ENCODE results near the gene EXD3.
"Not testable (repeated sequence)": the region's sequence is repeated elsewhere in the genome, so short reads cannot be mapped to it uniquely, and the experiment has no call there.

The EXD3 gene

DNA sequence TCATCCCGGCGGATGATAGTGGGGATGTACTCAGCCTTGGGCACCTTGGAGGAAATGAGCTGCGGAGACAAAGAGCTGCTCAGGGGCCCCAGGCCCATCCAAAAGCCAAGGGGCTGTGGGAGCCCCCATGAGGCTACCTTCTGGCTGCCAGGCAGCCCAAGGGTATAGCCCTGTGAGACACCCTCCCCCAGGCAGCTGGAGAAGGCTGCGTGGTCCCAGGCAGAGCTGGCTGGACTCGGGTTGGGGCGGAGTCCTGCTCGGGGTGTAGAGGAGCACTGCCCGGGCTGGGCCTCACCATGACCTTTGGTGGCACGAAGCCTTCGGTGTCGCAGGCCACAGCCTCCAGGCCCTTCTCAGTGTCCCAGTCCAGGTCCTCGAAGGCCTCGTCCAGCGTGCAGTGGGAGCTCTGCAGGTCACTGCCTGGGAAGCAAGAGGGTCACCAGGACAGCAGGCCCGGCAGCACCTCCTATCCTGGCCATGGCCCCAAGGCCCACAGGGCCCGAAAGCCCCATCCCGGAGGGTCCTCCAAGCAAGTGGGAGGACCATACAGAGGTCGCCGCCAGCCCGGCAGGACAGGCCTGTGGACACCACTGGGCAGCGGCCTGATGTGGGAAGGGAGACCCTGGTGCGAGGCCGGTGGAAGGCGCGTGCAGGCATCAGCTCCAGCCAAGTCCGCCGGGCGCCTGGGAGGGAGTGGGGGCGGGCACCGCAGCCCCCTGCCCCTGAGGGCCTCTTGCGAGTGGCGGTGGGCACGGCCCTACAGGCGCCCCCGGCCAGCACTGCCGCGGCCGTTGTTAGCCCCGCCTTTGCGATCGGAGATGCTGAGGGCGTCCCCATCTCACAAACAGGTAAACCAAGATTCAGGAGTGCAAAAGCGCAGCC is 30.0 kb upstream of the EXD3 start:
- no peak overlapping the region for H3K27ac ChIP-seq
- TF ChIP-seq, protein P1, sequence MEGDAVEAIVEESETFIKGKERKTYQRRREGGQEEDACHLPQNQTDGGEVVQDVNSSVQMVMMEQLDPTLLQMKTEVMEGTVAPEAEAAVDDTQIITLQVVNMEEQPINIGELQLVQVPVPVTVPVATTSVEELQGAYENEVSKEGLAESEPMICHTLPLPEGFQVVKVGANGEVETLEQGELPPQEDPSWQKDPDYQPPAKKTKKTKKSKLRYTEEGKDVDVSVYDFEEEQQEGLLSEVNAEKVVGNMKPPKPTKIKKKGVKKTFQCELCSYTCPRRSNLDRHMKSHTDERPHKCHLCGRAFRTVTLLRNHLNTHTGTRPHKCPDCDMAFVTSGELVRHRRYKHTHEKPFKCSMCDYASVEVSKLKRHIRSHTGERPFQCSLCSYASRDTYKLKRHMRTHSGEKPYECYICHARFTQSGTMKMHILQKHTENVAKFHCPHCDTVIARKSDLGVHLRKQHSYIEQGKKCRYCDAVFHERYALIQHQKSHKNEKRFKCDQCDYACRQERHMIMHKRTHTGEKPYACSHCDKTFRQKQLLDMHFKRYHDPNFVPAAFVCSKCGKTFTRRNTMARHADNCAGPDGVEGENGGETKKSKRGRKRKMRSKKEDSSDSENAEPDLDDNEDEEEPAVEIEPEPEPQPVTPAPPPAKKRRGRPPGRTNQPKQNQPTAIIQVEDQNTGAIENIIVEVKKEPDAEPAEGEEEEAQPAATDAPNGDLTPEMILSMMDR (conservative IDR thresholded peaks at IDR 0.05) = no peak

DNA sequence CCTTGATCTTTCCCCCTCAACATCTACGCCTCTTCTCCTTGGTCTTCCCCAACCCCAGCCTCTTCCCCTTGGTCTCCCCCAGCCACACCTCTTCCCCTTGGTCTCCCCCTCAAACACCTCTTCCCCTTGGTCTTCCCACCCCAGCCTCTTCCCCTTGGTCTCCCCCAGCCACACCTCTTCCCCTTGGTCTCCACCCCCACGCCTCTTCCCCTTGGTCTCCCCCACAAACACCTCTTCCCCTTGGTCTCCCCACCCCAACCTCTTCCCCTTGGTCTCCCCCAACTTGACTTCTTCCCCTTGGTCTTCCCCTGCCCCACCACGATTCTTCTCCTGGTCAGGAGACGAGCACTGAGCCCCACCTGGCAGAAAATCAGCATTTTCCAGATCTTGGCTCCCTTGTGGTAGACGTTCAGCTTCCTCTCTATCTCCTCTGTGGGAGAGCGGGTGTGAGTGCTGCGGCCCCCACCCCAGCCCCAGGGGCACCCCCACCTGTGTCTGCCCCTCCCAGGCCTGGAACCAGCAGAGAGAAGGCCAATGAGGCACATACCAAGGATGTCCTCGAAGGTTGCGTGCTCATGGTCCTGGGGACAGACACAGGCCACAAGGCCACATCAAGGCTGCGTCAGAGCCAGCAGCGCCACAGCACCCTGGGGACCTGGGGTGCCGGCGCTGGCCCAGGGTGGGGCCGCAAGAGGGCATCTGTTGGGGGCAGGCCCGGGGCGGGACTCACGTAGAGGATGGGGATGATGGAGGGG is 29.2 kb upstream of the EXD3 start:
- TF ChIP-seq, protein P1 (conservative IDR thresholded peaks at IDR 0.05) = no peak
- no peak overlapping the region for H3K27ac ChIP-seq

DNA sequence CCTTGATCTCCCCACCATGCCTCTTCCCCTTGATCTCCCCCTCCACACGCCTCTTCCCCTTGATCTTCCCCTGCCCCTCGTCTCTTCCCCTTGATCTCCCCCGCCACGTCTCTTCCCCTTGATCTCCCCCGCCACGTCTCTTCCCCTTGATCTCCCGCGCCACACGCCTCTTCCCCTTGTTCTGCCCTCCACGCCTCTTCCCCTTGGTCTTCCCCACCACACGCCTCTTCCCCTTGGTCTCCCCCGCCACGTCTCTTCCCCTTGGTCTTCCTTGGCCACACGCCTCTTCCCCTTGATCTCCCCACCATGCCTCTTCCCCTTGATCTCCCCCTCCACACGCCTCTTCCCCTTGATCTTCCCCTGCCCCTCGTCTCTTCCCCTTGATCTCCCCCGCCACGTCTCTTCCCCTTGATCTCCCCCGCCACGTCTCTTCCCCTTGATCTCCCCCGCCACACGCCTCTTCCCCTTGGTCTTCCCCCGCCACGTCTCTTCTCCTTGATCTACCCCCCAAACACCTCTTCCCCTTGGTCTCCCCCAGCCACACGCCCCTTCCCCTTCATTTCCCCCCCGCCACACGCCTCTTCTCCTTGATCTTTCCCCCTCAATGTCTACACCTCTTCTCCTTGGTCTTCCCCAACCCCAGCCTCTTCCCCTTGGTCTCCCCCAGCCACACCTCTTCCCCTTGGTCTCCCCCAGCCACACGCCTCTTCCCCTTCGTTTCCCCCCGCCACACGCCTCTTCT is 28.5 kb upstream of the EXD3 start:
- not testable (repeated sequence) for H3K27ac ChIP-seq

DNA sequence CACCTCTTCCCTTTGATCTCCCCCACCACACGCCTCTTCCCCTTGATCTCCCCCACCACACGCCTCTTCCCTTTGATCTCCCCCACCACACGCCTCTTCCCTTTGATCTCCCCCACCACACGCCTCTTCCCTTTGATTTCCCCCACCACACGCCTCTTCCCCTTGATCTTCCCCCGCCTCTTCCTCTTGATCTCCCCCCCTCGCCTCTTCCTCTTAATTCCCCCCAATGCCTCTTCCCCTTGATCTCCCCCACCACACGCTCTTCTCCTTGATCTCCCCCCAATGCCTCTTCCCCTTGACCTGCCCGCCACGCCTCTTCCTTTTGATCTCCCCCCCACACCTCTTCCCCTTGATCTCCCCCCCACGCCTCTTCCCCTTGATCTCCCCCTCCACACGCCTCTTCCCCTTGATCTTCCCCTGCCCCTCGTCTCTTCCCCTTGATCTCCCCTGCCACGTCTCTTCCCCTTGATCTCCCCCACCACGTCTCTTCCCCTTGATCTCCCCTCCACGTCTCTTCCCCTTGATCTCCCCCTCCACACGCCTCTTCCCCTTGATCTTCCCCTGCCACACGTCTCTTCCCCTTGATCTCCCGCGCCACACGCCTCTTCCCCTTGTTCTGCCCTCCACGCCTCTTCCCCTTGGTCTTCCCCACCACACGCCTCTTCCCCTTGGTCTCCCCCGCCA is 27.7 kb upstream of the EXD3 start:
- not testable (repeated sequence) for H3K27ac ChIP-seq

DNA sequence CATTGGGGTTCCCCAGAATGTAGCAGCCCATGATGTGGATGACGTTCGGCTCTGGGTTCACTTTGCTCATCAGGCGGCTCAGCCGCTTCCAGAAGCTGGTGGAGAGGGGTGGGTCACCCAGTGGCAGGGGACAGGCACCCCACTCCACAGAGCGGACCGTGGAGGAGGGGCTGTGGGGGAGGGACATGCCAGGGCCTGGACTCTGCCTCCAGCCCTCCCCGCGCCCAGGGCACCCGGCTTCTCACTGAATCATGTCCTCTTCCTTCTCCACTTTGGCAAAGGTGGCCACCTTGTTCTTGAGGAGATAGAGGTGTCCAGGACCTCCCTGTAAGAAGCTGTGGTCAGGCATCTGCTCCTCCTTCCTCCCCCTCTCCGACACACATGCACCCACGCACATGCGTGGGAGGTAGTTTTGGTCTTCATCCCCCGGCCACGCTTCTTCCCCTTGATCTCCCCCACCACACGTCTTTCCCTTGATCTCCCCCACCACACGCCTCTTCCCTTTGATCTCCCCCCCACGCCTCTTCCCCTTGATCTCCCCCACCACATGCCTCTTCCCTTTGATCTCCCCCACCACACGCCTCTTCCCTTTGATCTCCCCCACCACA is 27.1 kb upstream of the EXD3 start:
- no peak overlapping the region for H3K27ac ChIP-seq
- TF ChIP-seq, protein P1 (conservative IDR thresholded peaks at IDR 0.05) = no peak

DNA sequence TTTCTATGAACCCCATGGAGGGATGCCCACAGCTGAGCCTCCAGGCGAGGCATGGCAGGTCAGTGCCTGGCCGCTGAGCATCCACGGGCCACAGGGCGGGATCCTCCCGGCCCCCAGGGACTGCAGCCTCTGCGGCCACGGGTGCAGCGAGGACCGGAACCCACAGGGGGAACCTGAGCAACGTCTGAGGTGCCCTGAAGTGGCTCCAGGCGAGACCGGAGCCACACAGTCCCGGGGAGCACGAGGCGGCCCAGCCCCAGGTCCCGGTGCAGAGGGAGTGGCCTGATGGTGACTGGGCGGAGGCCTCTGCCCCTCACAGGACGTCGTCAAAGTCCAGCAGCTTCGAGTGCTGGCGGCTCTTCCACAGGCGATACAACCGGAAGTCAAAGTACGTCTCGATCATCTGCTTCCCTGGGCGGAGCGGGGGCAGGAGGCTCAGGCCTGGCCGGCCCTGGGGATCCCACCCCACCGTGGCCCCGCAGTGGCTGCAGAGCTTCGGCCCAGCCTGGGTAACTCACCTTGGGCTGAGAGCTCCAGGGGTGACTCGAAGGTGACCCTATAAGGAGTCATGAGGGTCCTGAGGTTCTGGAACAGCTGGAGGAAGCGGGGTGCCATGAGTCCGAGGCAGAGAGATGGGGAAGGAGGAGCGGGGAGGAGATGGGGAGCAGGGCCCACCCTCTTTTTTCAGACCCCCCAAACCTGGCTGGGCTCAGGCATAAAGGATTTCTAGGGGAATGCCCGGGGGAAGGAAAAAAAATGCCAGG is 26.3 kb upstream of the EXD3 start:
- H3K27ac ChIP-seq = no peak overlapping the region
- TF ChIP-seq, protein P1 (conservative IDR thresholded peaks at IDR 0.05) = no peak

DNA sequence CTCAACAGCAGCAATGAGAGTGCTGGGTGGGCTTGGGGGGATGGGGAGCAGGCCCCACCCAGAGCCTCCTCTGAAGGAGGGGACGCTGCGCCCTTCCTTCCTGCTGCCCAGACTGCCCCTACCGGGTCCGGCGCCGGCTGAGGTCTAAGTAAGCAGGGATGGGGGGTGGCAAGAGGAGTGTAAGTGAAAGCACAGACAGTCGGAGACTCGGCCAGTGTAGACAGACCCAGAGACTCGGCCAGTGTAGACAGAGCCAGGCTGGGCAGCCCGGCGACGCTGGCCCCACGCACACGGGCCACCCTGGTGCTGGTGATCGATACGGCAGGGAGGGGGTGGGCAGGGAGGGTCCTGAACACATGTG is 25.6 kb upstream of the EXD3 start:
- TF ChIP-seq, protein P1 (conservative IDR thresholded peaks at IDR 0.05) = no peak
- H3K27ac ChIP-seq = no peak overlapping the region

Measured in VCaP (cell line).